ENCODE data around the gene TLR9. TPM values are rescaled to one million over a fixed set of nuclear protein-coding genes. Genes with fewer than 3 reads are reported as not detected.

Gene TLR9
- total and polyA plus RNA-seq, 2 donors (not counting 1 experiment from before 2014, with no cell fraction given): under 0.01 TPM; not detected in 1

GRCh38 chr3:52256159-52256558, 30.7 kb upstream of the TLR9 start:
- Histone ChIP-seq H3K4me2 (ENCODE audit: extremely low read depth, insufficient read depth, low read length) (no peak overlapping the region), H3K27me3 (ENCODE audit: control insufficient read depth, insufficient read depth, low read length) (no peaks in the 10 kb centered on the region), H4K20me1 (ENCODE audit: control insufficient read depth, extremely low read depth, insufficient read depth, low read length) (no peaks in the 10 kb centered on the region), H3K79me2 (ENCODE audit: control insufficient read depth, insufficient read depth, low read length) (peaks cover 6% of the 10 kb centered on the region), H3K9ac (ENCODE audit: insufficient read depth, low read length) (no peak overlapping the region), H3K4me3 (replicated peaks in 1 of 4; ENCODE audit: control extremely low read depth in 1 of 4, insufficient read depth in 1 of 4, low read depth in 3 of 4, low read length in 4 of 4) (no peak overlapping the region), H3K9me3 (ENCODE audit: control insufficient read depth, insufficient read depth, low read depth, low read length) (no peaks in the 10 kb centered on the region), H3K4me1 (ENCODE audit: control insufficient read depth, extremely low read depth, insufficient read depth, low read length) (no peaks in the 10 kb centered on the region), H3K36me3 (ENCODE audit: control insufficient read depth, insufficient read depth, low read length) (peaks cover 32% of the 10 kb centered on the region), H3K27ac (ENCODE audit: insufficient read depth, low read length) (no peak overlapping the region), H2AFZ (ENCODE audit: low read length) (no peak overlapping the region)
- TF ChIP-seq, protein P1, sequence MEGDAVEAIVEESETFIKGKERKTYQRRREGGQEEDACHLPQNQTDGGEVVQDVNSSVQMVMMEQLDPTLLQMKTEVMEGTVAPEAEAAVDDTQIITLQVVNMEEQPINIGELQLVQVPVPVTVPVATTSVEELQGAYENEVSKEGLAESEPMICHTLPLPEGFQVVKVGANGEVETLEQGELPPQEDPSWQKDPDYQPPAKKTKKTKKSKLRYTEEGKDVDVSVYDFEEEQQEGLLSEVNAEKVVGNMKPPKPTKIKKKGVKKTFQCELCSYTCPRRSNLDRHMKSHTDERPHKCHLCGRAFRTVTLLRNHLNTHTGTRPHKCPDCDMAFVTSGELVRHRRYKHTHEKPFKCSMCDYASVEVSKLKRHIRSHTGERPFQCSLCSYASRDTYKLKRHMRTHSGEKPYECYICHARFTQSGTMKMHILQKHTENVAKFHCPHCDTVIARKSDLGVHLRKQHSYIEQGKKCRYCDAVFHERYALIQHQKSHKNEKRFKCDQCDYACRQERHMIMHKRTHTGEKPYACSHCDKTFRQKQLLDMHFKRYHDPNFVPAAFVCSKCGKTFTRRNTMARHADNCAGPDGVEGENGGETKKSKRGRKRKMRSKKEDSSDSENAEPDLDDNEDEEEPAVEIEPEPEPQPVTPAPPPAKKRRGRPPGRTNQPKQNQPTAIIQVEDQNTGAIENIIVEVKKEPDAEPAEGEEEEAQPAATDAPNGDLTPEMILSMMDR (conservative IDR thresholded peaks at IDR 0.05 in 1 of 2, IDR thresholded peaks at IDR 0.05 in 1 of 2; ENCODE audit: low read depth in 1 of 2, low read length in 2 of 2): no peak
- no peak for TF ChIP-seq EZH2 (IDR thresholded peaks at IDR 0.05; ENCODE audit: low read length, missing control alignments)
- DNase-seq (ENCODE audit: low read depth in 2 of 2): no peak

DNA sequence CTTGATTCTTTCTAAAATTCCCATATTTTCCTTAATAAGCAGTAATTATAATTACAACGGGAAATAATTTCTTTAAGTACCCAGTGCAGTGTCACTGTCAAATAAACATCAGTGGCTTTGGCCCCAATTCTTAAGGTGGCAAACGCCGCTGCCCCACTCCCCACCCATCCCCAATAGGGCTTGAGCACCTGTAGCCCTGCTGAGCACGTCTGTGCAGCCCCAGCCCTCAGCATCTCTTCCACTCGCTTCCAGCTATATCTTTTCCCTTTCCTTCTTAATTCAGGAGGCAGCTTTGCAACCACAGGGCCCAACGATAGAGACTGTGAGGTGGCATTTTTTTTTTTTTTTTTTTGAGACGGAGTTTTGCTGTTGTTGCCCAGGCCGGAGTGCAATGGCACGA, 29.2 kb upstream of the TLR9 start:
- Histone ChIP-seq H4K20me1 (ENCODE audit: control insufficient read depth, extremely low read depth, insufficient read depth, low read length) (no peaks in the 10 kb centered on the region), H3K79me2 (ENCODE audit: control insufficient read depth, insufficient read depth, low read length) (peaks cover 6% of the 10 kb centered on the region)
- no peak for DNase-seq (ENCODE audit: low read depth in 2 of 2)

GRCh38 chr3:52253314-52254304, 28.2 kb upstream of the TLR9 start:
- no peak overlapping the region for H3K9ac ChIP-seq (ENCODE audit: insufficient read depth, low read length)
- peak in 1 of 2 donors; percentile 26 for DNase-seq (ENCODE audit: low read depth in 2 of 2)
- H3K4me2 ChIP-seq (ENCODE audit: extremely low read depth, insufficient read depth, low read length): no peak overlapping the region
- TF ChIP-seq, protein P1 (conservative IDR thresholded peaks at IDR 0.05 in 1 of 2, IDR thresholded peaks at IDR 0.05 in 1 of 2; ENCODE audit: low read depth in 1 of 2, low read length in 2 of 2): no peak
- no peak for TF ChIP-seq EZH2 (IDR thresholded peaks at IDR 0.05; ENCODE audit: low read length, missing control alignments)
- H3K27me3 ChIP-seq (ENCODE audit: control insufficient read depth, insufficient read depth, low read length): no peaks in the 10 kb centered on the region
- H3K36me3 ChIP-seq (ENCODE audit: control insufficient read depth, insufficient read depth, low read length): peaks cover 32% of the 10 kb centered on the region
- no peak overlapping the region for H3K4me3 ChIP-seq (replicated peaks in 1 of 4; ENCODE audit: control extremely low read depth in 1 of 4, insufficient read depth in 1 of 4, low read depth in 3 of 4, low read length in 4 of 4)
- peaks cover 3% of the 10 kb centered on the region for H3K79me2 ChIP-seq (ENCODE audit: control insufficient read depth, insufficient read depth, low read length)
- H2AFZ ChIP-seq (ENCODE audit: low read length): no peak overlapping the region
- no peaks in the 10 kb centered on the region for H3K9me3 ChIP-seq (ENCODE audit: control insufficient read depth, insufficient read depth, low read depth, low read length)
- H3K4me1 ChIP-seq (ENCODE audit: control insufficient read depth, extremely low read depth, insufficient read depth, low read length): no peaks in the 10 kb centered on the region
- H4K20me1 ChIP-seq (ENCODE audit: control insufficient read depth, extremely low read depth, insufficient read depth, low read length): no peaks in the 10 kb centered on the region
- H3K27ac ChIP-seq (ENCODE audit: insufficient read depth, low read length): no peak overlapping the region

More for the DNA sequence above, 29.2 kb upstream of the TLR9 start:
- Histone ChIP-seq H2AFZ (ENCODE audit: low read length) (no peak overlapping the region), H3K4me1 (ENCODE audit: control insufficient read depth, extremely low read depth, insufficient read depth, low read length) (no peaks in the 10 kb centered on the region), H3K9ac (ENCODE audit: insufficient read depth, low read length) (no peak overlapping the region), H3K27me3 (ENCODE audit: control insufficient read depth, insufficient read depth, low read length) (no peaks in the 10 kb centered on the region), H3K4me2 (ENCODE audit: extremely low read depth, insufficient read depth, low read length) (no peak overlapping the region), H3K36me3 (ENCODE audit: control insufficient read depth, insufficient read depth, low read length) (peaks cover 32% of the 10 kb centered on the region), H3K27ac (ENCODE audit: insufficient read depth, low read length) (no peak overlapping the region), H3K4me3 (replicated peaks in 1 of 4; ENCODE audit: control extremely low read depth in 1 of 4, insufficient read depth in 1 of 4, low read depth in 3 of 4, low read length in 4 of 4) (no peak overlapping the region), H3K9me3 (ENCODE audit: control insufficient read depth, insufficient read depth, low read depth, low read length) (no peaks in the 10 kb centered on the region)
- no peak for TF ChIP-seq EZH2 (IDR thresholded peaks at IDR 0.05; ENCODE audit: low read length, missing control alignments)
- TF ChIP-seq, protein P1 (conservative IDR thresholded peaks at IDR 0.05 in 1 of 2, IDR thresholded peaks at IDR 0.05 in 1 of 2; ENCODE audit: low read depth in 1 of 2, low read length in 2 of 2): no peak

Data from fibroblast of lung (primary cell).